BJ (cell line): Measurements from ENCODE around the gene SEPTIN6. TPM values are rescaled to one million over a fixed set of nuclear protein-coding genes. Genes with fewer than 3 reads are reported as not detected.

ENCODE experiments used
- CTCF ChIA-PET: fragments of 350-600 bp; formaldehyde crosslinking; extraction: SDS; loops from one replicate; lab custom pipeline; 2021; ENCODE audit warnings: antibody characterized with exemption, inconsistent platforms; lab: Yijun Ruan, JAX
- POLR2A ChIA-PET: fragments of 300-600 bp; sonication (Branson Sonifier 250); formaldehyde crosslinking; extraction: SDS; loops from one replicate; lab custom pipeline; 2021; ENCODE audit warnings: antibody characterized with exemption; lab: Charles Lee
- DNase-seq: peaks from one replicate; pipeline ENCODE4 v3.0.0-alpha.2; 2011; ENCODE audit warnings: low read depth
- H3K27me3 ChIP-seq: 2 replicates; pipeline ENCODE4 v1.6.0; 2011; ENCODE audit warnings: low read length; ENCODE audit not compliant: control insufficient read depth, insufficient read depth
- H3K36me3 ChIP-seq: 2 replicates; pipeline ENCODE4 v1.5.1; 2011; ENCODE audit warnings: low read length; ENCODE audit not compliant: control insufficient read depth, insufficient read depth
- H3K4me3 ChIP-seq: 2 replicates; pipeline ENCODE4 v1.5.1; 2011; ENCODE audit warnings: low read depth, mild to moderate bottlenecking, control low read depth, low read length
- CTCF ChIP-seq: IDR thresholded peaks from 2 replicates; pipeline ENCODE4 v1.5.1; 2011; ENCODE audit warnings: low read depth, mild to moderate bottlenecking, control low read depth, inconsistent platforms, low read length, moderate library complexity; ENCODE audit not compliant: insufficient read depth
- polyA plus RNA-seq: library from polyadenylated mRNA; depleted of rRNA; stranded (reverse); fragments of >200 nt; gene quantifications from 2 replicates; pipeline ENCODE4 v1.2.3, GENCODE V29; 2011

The SEPTIN6 gene
- polyA plus RNA-seq, 1 experiment = 35.5 TPM

DNA sequence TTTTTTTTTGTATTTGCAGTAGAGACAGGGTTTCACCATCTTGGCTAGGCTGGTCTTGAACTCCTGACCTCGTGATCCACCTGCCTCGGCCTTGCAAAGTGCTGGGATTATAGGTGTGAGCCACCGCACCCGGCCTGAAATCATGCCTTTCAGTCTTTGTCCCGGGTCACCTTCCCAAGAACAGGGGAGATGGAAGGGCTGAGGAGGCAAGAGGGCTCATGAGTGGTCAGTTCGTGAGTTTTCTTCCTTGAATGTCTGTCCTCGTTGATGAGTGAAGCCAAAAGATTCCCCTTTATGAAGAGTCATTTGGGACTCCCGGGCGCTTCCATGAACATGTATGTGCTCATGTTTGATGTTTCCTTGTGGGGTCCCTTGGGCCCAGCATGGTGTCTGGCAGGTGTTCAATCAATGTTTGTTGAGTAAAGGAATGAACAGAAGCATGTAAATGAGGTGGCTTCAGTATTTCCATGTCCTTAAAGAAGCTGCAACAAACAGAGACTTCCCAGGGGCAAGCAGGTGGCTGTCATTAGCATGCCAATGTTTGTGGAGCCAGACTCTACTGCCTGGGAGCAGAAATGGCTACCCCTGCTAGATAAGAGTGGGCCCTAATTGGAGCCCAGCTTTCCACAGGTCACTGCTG, 3.4 kb upstream of the SEPTIN6 start:
- ChIA-PET POLR2A (no interaction called here), CTCF (no interaction called here)
- H3K27me3 ChIP-seq = no peaks in the 10 kb centered on the region
- no peaks in the 10 kb centered on the region for H3K36me3 ChIP-seq
- DNase-seq = no peak
- no peak overlapping the region for H3K4me3 ChIP-seq
- TF ChIP-seq CTCF = no peak

- no peak for DNase-seq
Measured at GRCh38 chrX:119695535-119696050, 2.6 kb upstream of the SEPTIN6 start.

DNA sequence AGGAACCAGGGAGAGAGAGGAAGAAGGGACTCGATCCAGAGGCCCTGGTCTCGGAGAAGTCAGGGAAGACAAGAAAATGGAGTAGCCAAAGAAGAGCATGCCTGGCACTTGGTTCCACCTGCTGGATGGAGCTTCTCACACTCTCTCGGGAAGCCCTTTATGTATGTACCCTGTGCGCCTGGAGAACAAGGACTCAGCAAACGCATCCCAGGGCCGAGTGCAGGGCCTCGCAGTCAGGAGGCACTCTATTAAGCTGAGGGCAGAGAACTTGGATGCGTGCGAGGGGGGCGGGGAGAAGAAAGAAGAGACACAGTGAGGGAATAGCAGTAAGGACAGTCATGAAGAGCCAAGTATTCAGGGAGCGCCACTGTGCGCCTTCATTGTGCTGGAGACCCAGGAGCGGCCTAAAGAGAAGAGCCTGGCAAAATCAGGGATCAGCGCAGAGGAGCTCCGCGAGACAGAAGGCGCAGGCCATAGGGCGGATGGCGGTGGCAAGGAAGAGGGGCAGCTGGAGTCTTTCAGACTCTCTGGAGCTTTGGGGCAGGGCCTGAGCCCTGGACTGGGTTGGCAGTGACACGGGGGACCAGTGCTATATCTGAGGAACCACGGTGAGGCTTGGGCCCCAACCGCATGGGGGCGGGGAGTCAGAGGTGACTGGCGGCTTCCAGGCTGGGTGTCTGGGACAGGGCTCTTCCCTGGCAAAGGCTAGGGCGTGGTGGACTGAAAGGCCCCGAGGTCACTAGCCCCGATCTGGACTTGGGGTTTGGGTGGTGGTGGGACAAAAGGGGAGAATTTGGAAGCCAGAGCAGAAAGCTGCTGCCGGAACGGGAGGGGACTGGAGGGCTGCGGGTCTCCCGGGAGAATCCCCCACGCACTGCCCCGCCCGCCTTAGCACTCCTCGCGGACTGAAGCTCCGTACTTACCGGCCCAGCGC, 1.9 kb upstream of the SEPTIN6 start:
- no peak for TF ChIP-seq CTCF
- ChIA-PET POLR2A (no interaction called here), CTCF (interaction anchor here (0.9 to 1.4 kb wide), 2 partner anchors 29 to 41 kb away, joined by 3 read pairs; no protein-coding TSS in a partner anchor)
- Histone ChIP-seq H3K4me3 (no peak overlapping the region), H3K27me3 (no peaks in the 10 kb centered on the region), H3K36me3 (no peaks in the 10 kb centered on the region)
- DNase-seq = no peak

More at GRCh38 chrX:119695535-119696050, 2.6 kb upstream of the SEPTIN6 start:
- no peak overlapping the region for H3K4me3 ChIP-seq
- CTCF ChIA-PET = no interaction called here
- no peak for TF ChIP-seq CTCF
- POLR2A ChIA-PET = no interaction called here
- H3K27me3 ChIP-seq = no peaks in the 10 kb centered on the region
- no peaks in the 10 kb centered on the region for H3K36me3 ChIP-seq

DNA sequence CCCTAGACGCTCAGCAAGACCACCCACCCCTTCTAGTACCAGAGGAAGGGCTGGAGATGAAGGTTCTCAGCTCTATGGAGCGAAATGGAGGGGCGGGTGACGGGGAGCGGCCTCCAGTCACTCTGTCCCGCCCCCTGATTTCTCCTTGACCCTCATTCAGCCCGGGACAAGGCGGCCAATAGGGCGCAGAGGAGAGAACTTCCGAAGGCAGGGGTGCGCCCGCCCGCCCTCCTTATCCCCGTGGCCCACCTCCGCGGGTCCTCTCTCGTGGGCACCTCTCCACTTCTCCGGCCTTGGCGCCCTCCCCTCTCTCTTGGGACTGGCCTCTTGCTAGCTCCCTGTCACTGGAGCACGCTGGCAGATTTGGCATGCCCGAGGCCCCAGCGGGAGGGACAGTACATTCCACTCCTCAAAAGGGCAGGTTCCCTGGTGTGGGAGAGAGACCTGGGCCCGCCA, 1.1 kb upstream of the SEPTIN6 start:
- ChIA-PET CTCF (interaction anchor here (0.9 to 1.8 kb wide), 3 partner anchors 30 to 40 kb away, joined by 3 to 7 read pairs (median 3); no protein-coding TSS in a partner anchor), POLR2A (no interaction called here)
- TF ChIP-seq CTCF = no peak
- no peak for DNase-seq
- Histone ChIP-seq H3K36me3 (no peaks in the 10 kb centered on the region), H3K4me3 (no peak overlapping the region), H3K27me3 (no peaks in the 10 kb centered on the region)
